Activated CD8-positive, alpha-beta T cell treated with anti-CD3 and anti-CD28 coated beads for 36 hours (primary cell): Measurements from ENCODE around the gene TTC23. TPM values are rescaled to one million over a fixed set of nuclear protein-coding genes. Genes with fewer than 3 reads are reported as not detected.

Source experiments
- ATAC-seq: fragments of 200-7000 bp; cut with Tn5 transposase; one replicate; pipeline ENCODE4 v1.10.0; 2021; ENCODE audit warnings: mild to moderate bottlenecking, moderate library complexity
- CTCF ChIA-PET: fragments of 350-600 bp; sonication (Branson Sonifier 250); formaldehyde crosslinking; loops from one replicate; lab custom pipeline; 2021; ENCODE audit warnings: antibody characterized with exemption; lab: Charles Lee
- POLR2A ChIA-PET: fragments of 350-600 bp; sonication (Branson Sonifier 250); formaldehyde crosslinking; loops from one replicate; lab custom pipeline; 2021; ENCODE audit warnings: antibody characterized with exemption; lab: Charles Lee
- DNase-seq: peaks from one replicate; pipeline ENCODE4 v3.0.0-alpha.2; 2020
- H3K27ac Mint-ChIP-seq: one replicate; pipeline ENCODE4 v1.8.0; 2021; ENCODE audit warnings: mild to moderate bottlenecking, mixed read lengths
- H3K27me3 Mint-ChIP-seq: one replicate; pipeline ENCODE4 v1.8.0; 2021; ENCODE audit warnings: mixed read lengths
- H3K36me3 Mint-ChIP-seq: one replicate; pipeline ENCODE4 v1.8.0; 2021; ENCODE audit warnings: low read depth, mixed read lengths
- H3K4me1 Mint-ChIP-seq: one replicate; pipeline ENCODE4 v1.8.0; 2021; ENCODE audit warnings: low read depth, mixed read lengths
- H3K4me3 Mint-ChIP-seq: one replicate; pipeline ENCODE4 v1.8.0; 2021; ENCODE audit warnings: mild to moderate bottlenecking, moderate library complexity, mixed read lengths
- H3K9me3 Mint-ChIP-seq: one replicate; pipeline ENCODE4 v1.8.0; 2021; ENCODE audit warnings: mixed read lengths
- intact Hi-C: fragments of 100-400 bp; cut with micrococcal nuclease; formaldehyde crosslinking; loops from one replicate; pipeline ENCODE4 v1.10.0; 2022
- total RNA-seq, 2 experiments: library from RNA; stranded (reverse); gene quantifications; one replicate each; pipeline ENCODE4 v1.2.3, GENCODE V29; 2021
- TF ChIP-seq, protein P1 (sequence below): fragments of 200-600 bp; IDR thresholded peaks from one replicate; pipeline ENCODE4 v1.8.0; 2022; ENCODE audit warnings: antibody characterized with exemption, mild to moderate bottlenecking

Gene TTC23, protein sequence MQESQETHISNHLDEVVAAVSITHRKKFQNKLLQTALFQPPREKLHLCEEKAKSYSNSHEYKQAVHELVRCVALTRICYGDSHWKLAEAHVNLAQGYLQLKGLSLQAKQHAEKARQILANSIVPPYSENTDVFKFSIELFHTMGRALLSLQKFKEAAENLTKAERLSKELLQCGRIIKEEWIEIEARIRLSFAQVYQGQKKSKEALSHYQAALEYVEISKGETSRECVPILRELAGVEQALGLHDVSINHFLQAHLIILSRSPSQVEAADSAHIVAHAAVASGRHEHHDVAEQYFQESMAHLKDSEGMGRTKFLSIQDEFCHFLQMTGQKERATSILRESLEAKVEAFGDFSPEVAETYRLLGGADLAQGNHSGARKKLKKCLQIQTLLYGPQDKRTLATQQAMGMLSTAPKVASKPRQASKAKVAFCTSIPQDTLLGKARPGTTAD
- total RNA-seq: 1 to 10 TPM; 4.3 to 4.4 TPM

DNA sequence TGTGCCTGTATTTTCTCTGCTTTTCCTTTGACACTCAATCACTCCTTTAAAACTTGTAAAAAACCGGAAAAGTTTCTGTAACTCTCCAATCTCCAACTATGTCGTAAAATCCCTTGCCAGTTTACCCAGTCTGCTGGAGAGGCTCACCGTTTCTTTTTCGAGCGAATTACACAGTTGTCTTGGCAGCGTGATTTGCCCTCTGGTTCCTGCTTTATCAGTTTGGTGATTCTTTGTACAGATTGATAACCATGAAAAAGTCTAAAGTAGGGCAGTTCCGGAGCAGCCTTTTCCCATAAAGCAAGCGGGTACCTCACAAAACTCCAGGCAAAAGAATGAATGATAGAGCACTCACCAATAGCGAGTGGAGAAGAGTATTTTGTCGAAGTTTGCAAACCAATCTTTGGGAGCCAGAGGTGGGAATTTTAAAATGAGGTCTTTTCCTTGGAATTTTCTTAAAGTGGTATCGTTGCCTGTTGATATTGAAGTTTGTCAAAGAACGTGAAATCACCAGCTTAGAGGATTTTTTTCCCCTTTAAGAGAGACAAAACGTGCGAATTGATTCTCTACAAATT lies at the start of gene TTC23:
TSS of gene TTC23 (minus strand) at position 312 of the 572 bp plus-strand sequence. CDS start 20,869 bp downstream, outside the sequence.
- Mint-ChIP-seq H3K9me3 (peaks cover 3% of the 10 kb centered on the region), H3K4me3 (no peak within 1 kb of the TSS), H3K4me1 (peaks cover 26% of the 10 kb centered on the region), H3K27me3 (no peaks in the 10 kb centered on the region), H3K36me3 (peaks cover 7% of the 10 kb centered on the region), H3K27ac (no peak within 1 kb of the TSS)
- POLR2A ChIA-PET: no interaction called here
- no peak for DNase-seq
- CTCF ChIA-PET: interaction anchor here (0.8 to 1.5 kb wide), 2 partner anchors 144 to 149 kb away, joined by 3 to 4 read pairs; no protein-coding TSS in a partner anchor
- TF ChIP-seq, protein P1, sequence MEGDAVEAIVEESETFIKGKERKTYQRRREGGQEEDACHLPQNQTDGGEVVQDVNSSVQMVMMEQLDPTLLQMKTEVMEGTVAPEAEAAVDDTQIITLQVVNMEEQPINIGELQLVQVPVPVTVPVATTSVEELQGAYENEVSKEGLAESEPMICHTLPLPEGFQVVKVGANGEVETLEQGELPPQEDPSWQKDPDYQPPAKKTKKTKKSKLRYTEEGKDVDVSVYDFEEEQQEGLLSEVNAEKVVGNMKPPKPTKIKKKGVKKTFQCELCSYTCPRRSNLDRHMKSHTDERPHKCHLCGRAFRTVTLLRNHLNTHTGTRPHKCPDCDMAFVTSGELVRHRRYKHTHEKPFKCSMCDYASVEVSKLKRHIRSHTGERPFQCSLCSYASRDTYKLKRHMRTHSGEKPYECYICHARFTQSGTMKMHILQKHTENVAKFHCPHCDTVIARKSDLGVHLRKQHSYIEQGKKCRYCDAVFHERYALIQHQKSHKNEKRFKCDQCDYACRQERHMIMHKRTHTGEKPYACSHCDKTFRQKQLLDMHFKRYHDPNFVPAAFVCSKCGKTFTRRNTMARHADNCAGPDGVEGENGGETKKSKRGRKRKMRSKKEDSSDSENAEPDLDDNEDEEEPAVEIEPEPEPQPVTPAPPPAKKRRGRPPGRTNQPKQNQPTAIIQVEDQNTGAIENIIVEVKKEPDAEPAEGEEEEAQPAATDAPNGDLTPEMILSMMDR: no peak
- intact Hi-C loops: no loop called here
- ATAC-seq: no peak

DNA sequence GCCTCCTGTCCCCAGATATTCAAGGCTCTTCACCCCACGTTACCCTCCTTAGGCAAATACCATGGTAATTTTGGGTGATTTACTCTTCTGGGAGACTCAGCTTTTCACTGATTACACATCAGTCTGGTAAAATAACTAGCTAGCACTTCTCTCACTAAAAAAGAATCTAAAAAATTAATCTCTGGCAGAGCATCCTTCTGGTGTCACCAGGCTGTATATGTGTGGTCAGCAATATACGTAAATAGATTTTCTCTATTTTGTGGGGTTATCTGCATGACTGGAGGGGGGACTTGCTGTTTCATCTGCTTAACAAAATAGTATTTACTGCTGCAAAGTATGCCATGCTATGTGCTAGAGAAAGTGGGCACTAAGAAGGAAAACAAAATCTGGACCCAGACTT lies 47.0 kb upstream of the TTC23 start:
- ATAC-seq (no peak), DNase-seq (no peak)
- H3K4me1 Mint-ChIP-seq: peaks cover 5% of the 10 kb centered on the region
- ChIA-PET POLR2A (no interaction called here), CTCF (interaction anchor here (0.7 to 1.5 kb wide), 5 partner anchors 9 to 408 kb away, joined by 3 read pairs; no protein-coding TSS in a partner anchor)
- H3K36me3 Mint-ChIP-seq: peaks cover 20% of the 10 kb centered on the region
- H3K9me3 Mint-ChIP-seq: peaks cover 2% of the 10 kb centered on the region
- TF ChIP-seq, protein P1: no peak
- no peak overlapping the region for H3K4me3 Mint-ChIP-seq
- H3K27ac Mint-ChIP-seq: no peak overlapping the region
- H3K27me3 Mint-ChIP-seq: no peaks in the 10 kb centered on the region
- intact Hi-C loops: no loop called here

DNA sequence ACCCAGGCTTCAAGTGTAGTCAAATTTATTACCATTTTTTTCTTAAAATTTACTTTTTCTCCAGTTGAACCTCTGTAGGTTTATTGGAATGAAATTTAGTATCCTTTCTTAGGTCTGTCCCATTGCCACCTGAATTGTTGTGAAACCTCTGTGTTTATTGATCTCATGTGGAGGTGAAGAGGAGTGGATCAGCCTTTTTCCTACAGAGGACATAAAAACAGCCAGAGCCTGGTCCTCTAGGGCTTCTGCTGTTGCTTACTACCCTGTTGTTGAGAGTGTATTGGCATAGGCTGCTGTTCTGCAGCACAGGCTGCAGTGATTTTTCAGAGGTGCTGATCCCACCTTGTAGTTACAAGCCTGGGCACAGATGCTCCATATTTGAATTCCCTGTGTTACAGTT lies 46.5 kb upstream of the TTC23 start:
- H3K36me3 Mint-ChIP-seq: peaks cover 20% of the 10 kb centered on the region
- POLR2A ChIA-PET: no interaction called here
- no peak overlapping the region for H3K27ac Mint-ChIP-seq
- H3K27me3 Mint-ChIP-seq: no peaks in the 10 kb centered on the region
- H3K9me3 Mint-ChIP-seq: peaks cover 2% of the 10 kb centered on the region
- no peak for ATAC-seq
- intact Hi-C loops: no loop called here
- no peak for DNase-seq
- H3K4me1 Mint-ChIP-seq: peaks cover 5% of the 10 kb centered on the region
- H3K4me3 Mint-ChIP-seq: no peak overlapping the region
- CTCF ChIA-PET: interaction anchor here (1.1 to 1.5 kb wide), 4 partner anchors 9 to 408 kb away, joined by 3 read pairs; no protein-coding TSS in a partner anchor
- TF ChIP-seq, protein P1: no peak

DNA sequence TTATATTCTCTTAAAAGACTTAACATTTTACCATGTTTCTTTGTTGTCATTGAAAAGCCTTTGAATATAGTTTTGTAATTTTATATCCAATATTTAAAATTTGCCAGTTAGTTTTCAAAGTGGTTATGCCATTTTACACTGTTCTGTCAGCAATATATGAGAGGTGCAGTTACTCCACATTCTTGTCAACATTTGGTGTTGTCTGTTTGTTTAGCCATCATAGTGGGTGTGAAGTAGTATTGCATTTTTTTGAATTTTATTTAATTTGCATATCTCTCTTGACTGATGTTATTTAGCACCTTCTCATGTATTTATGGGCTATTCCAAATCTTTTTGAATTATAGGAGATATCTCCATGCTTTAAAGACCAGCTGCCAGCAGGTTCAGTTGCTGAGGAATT lies 42.3 kb upstream of the TTC23 start:
- no peak overlapping the region for H3K27ac Mint-ChIP-seq
- ATAC-seq (no peak), DNase-seq (no peak)
- TF ChIP-seq, protein P1: no peak
- CTCF ChIA-PET: interaction anchor here (1.2 kb wide), 1 partner anchor 19 kb away, joined by 3 read pairs; no protein-coding TSS in a partner anchor
- H3K4me3 Mint-ChIP-seq: no peak overlapping the region
- H3K27me3 Mint-ChIP-seq: no peaks in the 10 kb centered on the region
- POLR2A ChIA-PET: no interaction called here
- peaks cover 5% of the 10 kb centered on the region for H3K4me1 Mint-ChIP-seq
- peaks cover 20% of the 10 kb centered on the region for H3K36me3 Mint-ChIP-seq
- intact Hi-C loops: no loop called here
- H3K9me3 Mint-ChIP-seq: peaks cover 2% of the 10 kb centered on the region
